Measurements from ENCODE around the gene ZNF366. TPM values are rescaled to one million over a fixed set of nuclear protein-coding genes. Genes with fewer than 3 reads are reported as not detected.

The ZNF366 gene
- total and polyA plus RNA-seq, 2 experiments from 2014 or later, result 2.5 TPM; not detected in 1

DNA sequence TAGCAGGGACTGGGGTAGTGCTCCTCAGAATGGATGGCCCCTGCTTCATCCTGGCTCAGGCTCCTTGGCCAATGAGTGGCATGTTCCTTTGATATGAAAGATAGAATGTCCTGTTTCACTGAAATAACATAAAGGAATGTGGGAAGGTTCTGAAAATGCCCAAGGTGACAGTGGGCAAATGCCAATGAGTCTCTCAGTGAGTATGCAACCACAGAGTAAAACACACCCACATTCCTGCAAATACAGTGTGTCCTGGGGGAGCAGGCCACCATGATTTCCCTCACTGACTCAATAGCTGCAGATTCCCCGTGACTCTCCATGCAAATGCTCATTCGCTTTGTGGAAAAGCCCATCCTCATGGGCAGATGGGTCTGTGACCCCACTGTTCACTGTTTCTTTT, 36.4 kb downstream of the ZNF366 start:
- H3K9me3 ChIP-seq (ENCODE audit: low read depth), result no peaks in the 10 kb centered on the region
- no peaks in the 10 kb centered on the region for H4K20me1 ChIP-seq (ENCODE audit: insufficient read depth, poor library complexity, severe bottlenecking)
- DNase-seq (ENCODE audit: low spot score), result no peak
- H3K9me2 ChIP-seq (replicated peaks; ENCODE audit: insufficient read depth), result no peaks in the 10 kb centered on the region
- no peak overlapping the region for H3K27ac ChIP-seq
- 93% methylated on average over 2 of the region's 2 CpGs for WGBS (ENCODE audit: low lambda C conversion rate, missing lambda C conversion rate)
- no peaks in the 10 kb centered on the region for H3K36me3 ChIP-seq (replicated peaks; ENCODE audit: insufficient read depth, low read depth)
- no peaks in the 10 kb centered on the region for H3K4me1 ChIP-seq (ENCODE audit: insufficient read depth)
- no peaks in the 10 kb centered on the region for H3K27me3 ChIP-seq
- TF ChIP-seq, protein P1, sequence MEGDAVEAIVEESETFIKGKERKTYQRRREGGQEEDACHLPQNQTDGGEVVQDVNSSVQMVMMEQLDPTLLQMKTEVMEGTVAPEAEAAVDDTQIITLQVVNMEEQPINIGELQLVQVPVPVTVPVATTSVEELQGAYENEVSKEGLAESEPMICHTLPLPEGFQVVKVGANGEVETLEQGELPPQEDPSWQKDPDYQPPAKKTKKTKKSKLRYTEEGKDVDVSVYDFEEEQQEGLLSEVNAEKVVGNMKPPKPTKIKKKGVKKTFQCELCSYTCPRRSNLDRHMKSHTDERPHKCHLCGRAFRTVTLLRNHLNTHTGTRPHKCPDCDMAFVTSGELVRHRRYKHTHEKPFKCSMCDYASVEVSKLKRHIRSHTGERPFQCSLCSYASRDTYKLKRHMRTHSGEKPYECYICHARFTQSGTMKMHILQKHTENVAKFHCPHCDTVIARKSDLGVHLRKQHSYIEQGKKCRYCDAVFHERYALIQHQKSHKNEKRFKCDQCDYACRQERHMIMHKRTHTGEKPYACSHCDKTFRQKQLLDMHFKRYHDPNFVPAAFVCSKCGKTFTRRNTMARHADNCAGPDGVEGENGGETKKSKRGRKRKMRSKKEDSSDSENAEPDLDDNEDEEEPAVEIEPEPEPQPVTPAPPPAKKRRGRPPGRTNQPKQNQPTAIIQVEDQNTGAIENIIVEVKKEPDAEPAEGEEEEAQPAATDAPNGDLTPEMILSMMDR (IDR thresholded peaks at IDR 0.05; ENCODE audit: poor library complexity), result no peak
- no peak for TF ChIP-seq EZH2phosphoT487 (IDR thresholded peaks at IDR 0.05; ENCODE audit: low read depth, severe bottlenecking, unreplicated experiment)
- no peak for TF ChIP-seq EZH2 (IDR thresholded peaks at IDR 0.05; ENCODE audit: borderline replicate concordance)
- H3K79me2 ChIP-seq, result no peaks in the 10 kb centered on the region
- H3K4me3 ChIP-seq, result no peak overlapping the region
- H2AFZ ChIP-seq, result no peak overlapping the region
- H3K4me2 ChIP-seq, result no peak overlapping the region

DNA sequence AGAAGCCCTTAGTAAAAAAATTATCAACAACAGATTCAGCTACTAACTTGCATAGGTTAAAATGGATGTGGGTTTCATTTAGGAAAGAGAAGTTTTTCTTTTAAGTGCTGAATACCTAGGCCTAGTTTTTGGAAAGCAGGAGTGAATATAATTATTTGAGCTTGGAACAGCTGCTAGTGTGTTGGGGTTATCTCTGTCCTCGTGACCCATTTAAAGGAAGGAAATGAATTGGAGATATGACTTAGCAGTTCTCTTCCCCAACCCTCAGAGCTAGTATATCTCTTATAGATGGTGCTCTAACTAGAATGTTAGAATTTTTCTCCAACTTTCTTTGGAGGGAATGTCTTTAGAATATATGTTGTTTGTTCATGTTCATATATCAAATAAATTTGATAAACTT, 38.6 kb downstream of the ZNF366 start:
- WGBS (ENCODE audit: low lambda C conversion rate, missing lambda C conversion rate), result 83% methylated on average over 1 of the region's 1 CpG
- H3K9me3 ChIP-seq (ENCODE audit: low read depth), result no peaks in the 10 kb centered on the region

DNA sequence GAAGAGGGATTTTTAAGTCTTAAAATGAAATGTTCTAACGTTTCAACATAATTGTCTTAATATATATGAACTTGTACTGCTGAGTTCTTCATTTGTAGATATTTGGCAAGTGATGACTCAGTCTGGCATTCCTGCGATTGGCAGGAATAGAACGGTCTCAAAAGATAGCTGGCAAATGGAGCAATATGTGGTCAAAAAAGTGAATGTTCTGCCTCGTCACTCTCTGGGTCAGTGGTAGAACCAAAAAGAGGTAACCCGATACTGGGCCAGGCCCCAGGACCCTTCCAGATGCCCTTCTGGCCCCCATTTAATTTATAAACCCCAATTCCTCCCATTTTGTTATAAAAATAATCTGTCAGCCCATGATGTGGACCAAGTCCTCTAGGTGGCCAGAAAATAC, 39.2 kb downstream of the ZNF366 start:
- Histone ChIP-seq H2AFZ (no peak overlapping the region), H3K4me2 (no peak overlapping the region), H3K79me2 (no peaks in the 10 kb centered on the region), H3K27me3 (no peaks in the 10 kb centered on the region), H3K4me1 (ENCODE audit: insufficient read depth) (no peaks in the 10 kb centered on the region), H4K20me1 (ENCODE audit: insufficient read depth, poor library complexity, severe bottlenecking) (no peaks in the 10 kb centered on the region), H3K4me3 (no peak overlapping the region), H3K27ac (no peak overlapping the region), H3K9me3 (ENCODE audit: low read depth) (no peaks in the 10 kb centered on the region), H3K9me2 (replicated peaks; ENCODE audit: insufficient read depth) (no peaks in the 10 kb centered on the region), H3K36me3 (replicated peaks; ENCODE audit: insufficient read depth, low read depth) (no peaks in the 10 kb centered on the region)
- WGBS (ENCODE audit: low lambda C conversion rate, missing lambda C conversion rate), result 89% methylated on average over 5 of the region's 5 CpGs
- TF ChIP-seq, protein P1 (IDR thresholded peaks at IDR 0.05; ENCODE audit: poor library complexity), result no peak
- no peak for TF ChIP-seq EZH2 (IDR thresholded peaks at IDR 0.05; ENCODE audit: borderline replicate concordance)
- no peak for TF ChIP-seq EZH2phosphoT487 (IDR thresholded peaks at IDR 0.05; ENCODE audit: low read depth, severe bottlenecking, unreplicated experiment)
- DNase-seq (ENCODE audit: low spot score), result no peak

More for the DNA sequence above, 38.6 kb downstream of the ZNF366 start:
- no peak overlapping the region for H3K4me3 ChIP-seq
- H3K4me1 ChIP-seq (ENCODE audit: insufficient read depth), result no peaks in the 10 kb centered on the region
- H3K4me2 ChIP-seq, result no peak overlapping the region
- no peaks in the 10 kb centered on the region for H3K27me3 ChIP-seq
- DNase-seq (ENCODE audit: low spot score), result no peak
- H4K20me1 ChIP-seq (ENCODE audit: insufficient read depth, poor library complexity, severe bottlenecking), result no peaks in the 10 kb centered on the region
- H3K27ac ChIP-seq, result no peak overlapping the region
- no peaks in the 10 kb centered on the region for H3K79me2 ChIP-seq
- TF ChIP-seq, protein P1 (IDR thresholded peaks at IDR 0.05; ENCODE audit: poor library complexity), result no peak
- no peak for TF ChIP-seq EZH2phosphoT487 (IDR thresholded peaks at IDR 0.05; ENCODE audit: low read depth, severe bottlenecking, unreplicated experiment)
- no peak for TF ChIP-seq EZH2 (IDR thresholded peaks at IDR 0.05; ENCODE audit: borderline replicate concordance)
- no peaks in the 10 kb centered on the region for H3K9me2 ChIP-seq (replicated peaks; ENCODE audit: insufficient read depth)
- no peak overlapping the region for H2AFZ ChIP-seq
- no peaks in the 10 kb centered on the region for H3K36me3 ChIP-seq (replicated peaks; ENCODE audit: insufficient read depth, low read depth)

DNA sequence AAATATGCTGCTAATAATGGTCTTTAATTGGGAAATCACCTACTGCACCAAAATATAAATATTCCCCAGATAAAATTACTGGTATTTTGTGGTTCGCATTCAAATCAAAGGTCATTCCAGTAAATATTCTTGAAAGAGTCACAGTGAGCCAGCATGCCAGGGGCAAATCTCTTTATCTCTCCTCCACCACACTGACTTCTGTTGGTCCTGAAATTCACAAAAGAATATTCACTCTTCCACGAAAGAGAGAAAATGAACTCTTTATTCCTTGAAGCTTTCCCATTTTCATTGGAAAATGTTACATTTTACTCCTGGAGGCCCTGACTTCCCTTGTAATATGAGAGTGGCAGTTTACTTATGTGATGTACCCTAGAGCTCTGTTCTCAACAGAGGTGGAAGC, 39.7 kb downstream of the ZNF366 start:
- H3K27me3 ChIP-seq, result no peaks in the 10 kb centered on the region
- TF ChIP-seq EZH2phosphoT487 (IDR thresholded peaks at IDR 0.05; ENCODE audit: low read depth, severe bottlenecking, unreplicated experiment), result no peak
- TF ChIP-seq EZH2 (IDR thresholded peaks at IDR 0.05; ENCODE audit: borderline replicate concordance), result no peak
- TF ChIP-seq, protein P1 (IDR thresholded peaks at IDR 0.05; ENCODE audit: poor library complexity), result no peak
- WGBS (ENCODE audit: low lambda C conversion rate, missing lambda C conversion rate), result 88% methylated on average over 2 of the region's 2 CpGs
- H4K20me1 ChIP-seq (ENCODE audit: insufficient read depth, poor library complexity, severe bottlenecking), result no peaks in the 10 kb centered on the region
- no peaks in the 10 kb centered on the region for H3K4me1 ChIP-seq (ENCODE audit: insufficient read depth)
- no peak overlapping the region for H3K27ac ChIP-seq
- H2AFZ ChIP-seq, result no peak overlapping the region
- H3K9me2 ChIP-seq (replicated peaks; ENCODE audit: insufficient read depth), result no peaks in the 10 kb centered on the region
- DNase-seq (ENCODE audit: low spot score), result no peak
- no peak overlapping the region for H3K4me3 ChIP-seq
- no peaks in the 10 kb centered on the region for H3K36me3 ChIP-seq (replicated peaks; ENCODE audit: insufficient read depth, low read depth)
- H3K9me3 ChIP-seq (ENCODE audit: low read depth), result no peaks in the 10 kb centered on the region
- no peaks in the 10 kb centered on the region for H3K79me2 ChIP-seq
- no peak overlapping the region for H3K4me2 ChIP-seq
